HG03457 (cell line): ENCODE results near the gene FTO.
A peak's percentile ranks its signal among the peaks of the same experiment; 100 is the strongest.
"Not testable (repeated sequence)": the region's sequence is repeated elsewhere in the genome, so short reads cannot be mapped to it uniquely, and the experiment has no call there.

ENCODE experiments used
- ATAC-seq: cut with Tn5 transposase; IDR thresholded peaks from one replicate; pipeline ENCODE4 v1.9.1; 2021; ENCODE audit warnings: moderate number of reproducible peaks; ENCODE audit not compliant: unreplicated experiment

The FTO gene

DNA sequence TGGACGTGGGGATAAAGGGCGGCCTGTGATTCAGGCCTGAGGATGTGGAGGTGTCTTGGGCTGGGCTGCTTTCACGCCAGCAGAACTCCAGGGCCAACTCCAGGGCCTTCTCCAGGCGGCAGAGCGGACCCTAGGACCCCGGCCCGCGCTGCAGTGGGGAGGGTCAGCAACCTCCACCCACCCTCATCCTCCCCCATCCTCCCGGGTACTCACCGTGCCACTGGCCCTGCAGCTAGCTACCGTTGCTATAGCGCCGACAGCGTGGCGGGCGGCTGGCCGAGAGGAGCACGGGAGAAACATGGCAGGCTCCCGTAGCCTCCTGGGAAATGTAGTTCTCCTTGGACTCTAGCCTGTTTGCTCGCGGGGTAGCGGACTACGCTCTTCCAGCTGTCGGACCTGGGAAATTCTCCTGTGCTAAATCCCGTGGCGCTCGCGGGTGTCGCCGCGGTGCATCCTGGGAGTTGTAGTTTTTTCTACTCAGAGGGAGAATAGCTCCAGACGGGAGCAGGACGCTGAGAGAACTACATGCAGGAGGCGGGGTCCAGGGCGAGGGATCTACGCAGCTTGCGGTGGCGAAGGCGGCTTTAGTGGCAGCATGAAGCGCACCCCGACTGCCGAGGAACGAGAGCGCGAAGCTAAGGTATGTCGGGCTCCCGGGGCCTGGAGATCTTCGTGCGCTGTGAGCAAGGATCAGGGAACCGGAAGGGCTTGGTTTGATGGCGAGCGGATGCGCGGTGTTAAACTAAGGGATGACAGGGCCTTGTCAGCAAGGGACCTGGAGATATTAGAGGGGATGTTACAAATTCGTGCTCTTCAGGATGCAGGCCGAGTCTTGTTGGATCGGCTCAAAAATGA lies at the start of gene FTO, which contains the start of gene RPGRIP1L:
Gene FTO (plus strand): TSS at position 567 of the 855 bp plus-strand sequence.
Gene RPGRIP1L (minus strand): TSS at position 270 of the 855 bp plus-strand sequence. CDS start 3,136 bp downstream, outside the sequence.
- peak; percentile 99 for ATAC-seq

- ATAC-seq = no peak
Measured at GRCh38 chr16:53654946-53655345, 49.0 kb upstream of the FTO start.

DNA sequence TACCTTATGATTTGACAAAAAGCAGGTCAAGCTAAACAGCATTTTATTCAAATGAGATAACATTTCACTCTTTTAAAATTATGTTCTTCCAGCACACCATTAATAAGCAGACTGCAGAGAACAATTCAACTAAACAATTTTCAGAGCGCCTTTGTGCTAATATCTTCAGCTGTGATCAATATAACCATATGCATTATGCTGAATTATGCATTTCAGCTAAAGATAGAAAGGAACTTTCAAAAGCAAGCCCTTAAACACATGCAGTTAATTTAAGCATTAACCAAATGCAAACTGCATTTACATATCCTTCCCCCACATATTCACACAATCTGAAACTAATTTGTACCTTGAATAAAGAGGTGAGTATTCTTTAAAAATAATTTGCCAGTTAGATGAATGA lies 41.9 kb upstream of the FTO start:
- no peak for ATAC-seq

DNA sequence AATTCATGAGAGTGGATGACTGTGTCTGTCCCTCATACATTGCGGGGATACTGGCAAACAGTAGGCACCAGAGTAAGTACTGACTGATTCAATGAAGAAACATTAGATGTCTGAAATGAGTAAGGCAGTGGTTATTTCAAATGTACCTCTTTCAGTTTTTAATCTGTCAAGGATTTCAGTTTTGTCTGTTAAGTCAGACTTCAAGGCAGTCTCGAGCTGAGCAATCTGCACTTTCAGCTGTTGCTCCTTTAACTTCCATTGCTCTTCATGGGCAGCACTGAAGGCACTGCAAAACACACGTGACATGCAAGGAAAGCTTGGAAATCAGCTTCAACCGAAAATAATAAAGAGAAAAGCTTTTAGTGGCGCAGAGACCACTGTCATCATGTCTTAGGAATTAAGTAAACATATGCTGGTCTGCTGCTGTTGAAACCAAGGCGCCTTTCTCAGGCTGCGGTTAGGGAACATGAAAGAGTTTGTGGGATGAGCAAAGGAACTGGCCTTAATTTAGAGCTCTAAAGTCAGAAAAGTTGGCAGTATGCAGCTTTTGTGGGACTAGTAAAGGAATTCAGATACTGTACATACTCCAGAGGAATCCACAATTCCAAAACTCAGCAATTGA lies 39.1 kb upstream of the FTO start:
- ATAC-seq = no peak

GRCh38 chr16:53666786-53667415 lies 37.1 kb upstream of the FTO start:
- no peak for ATAC-seq

- ATAC-seq = no peak
Measured at GRCh38 chr16:53668869-53669268, 35.1 kb upstream of the FTO start.

GRCh38 chr16:53672461-53672860 lies 31.5 kb upstream of the FTO start:
- ATAC-seq = no peak

DNA sequence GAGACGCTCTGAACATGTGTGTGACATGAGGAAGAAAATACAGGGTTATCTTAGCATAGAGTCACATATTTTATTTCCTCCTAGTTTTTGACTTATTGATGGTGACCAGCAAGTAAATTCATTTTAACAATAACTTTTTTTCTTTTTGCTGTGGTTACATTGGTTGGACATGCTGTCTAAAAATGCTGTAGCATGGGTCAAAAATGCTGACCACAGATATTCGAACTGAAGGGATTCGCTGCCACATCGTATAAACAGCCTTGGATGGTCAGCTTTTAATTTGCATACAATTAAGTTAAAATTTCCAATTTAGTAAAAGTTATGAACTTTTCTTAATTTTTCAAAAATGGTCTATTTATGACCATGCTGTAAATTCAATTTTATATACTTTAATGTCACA lies 30.8 kb upstream of the FTO start:
- ATAC-seq = no peak

GRCh38 chr16:53678155-53678554 lies 25.8 kb upstream of the FTO start:
- no peak for ATAC-seq

DNA sequence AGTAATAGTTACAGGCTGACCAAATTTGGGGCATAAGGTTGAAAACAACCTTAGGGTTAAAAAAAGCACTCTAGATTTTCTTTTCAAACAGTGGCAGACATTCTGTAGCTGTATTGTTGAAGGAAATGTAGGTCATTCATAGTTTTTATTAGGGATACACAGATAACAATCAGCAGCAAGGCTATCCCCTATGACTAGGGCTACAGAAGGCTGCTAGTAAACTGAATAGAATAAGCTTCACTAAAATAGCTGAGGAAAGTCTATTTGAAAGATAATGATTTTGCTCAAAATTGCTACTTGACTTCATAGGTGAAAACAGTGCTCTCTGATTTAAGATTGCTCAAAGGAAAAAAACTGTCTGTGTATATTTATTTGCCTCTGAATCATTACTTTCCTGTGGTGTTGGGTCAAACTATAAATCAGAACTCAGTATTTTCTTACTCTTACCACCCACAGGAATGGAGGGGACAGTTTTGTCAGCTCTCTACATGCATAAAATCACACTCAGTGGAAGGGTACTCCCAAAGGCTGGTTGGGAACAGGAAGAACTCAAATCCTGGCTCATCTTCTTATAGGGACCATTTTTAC lies 25.1 kb upstream of the FTO start:
- ATAC-seq = no peak

DNA sequence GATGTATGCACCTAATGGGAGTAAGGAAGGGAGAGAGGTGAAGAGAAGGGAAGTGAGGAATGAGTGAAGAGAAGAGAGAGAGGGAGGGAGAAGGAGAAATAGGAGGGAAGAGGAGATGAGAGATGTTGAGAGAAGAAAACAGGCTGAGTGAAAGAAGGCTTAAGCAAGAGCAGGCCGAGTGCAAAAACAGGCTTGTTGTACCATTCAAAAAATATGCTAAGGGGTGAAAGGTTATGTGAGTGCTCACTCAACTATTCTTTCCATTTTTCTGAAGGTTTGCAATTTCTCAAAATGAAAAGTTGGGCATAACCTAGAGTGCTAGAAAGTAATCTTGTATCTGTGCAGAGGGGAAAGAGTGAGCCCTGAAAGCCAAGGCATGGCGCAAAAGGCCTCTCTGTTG lies 23.2 kb upstream of the FTO start:
- ATAC-seq = no peak

DNA sequence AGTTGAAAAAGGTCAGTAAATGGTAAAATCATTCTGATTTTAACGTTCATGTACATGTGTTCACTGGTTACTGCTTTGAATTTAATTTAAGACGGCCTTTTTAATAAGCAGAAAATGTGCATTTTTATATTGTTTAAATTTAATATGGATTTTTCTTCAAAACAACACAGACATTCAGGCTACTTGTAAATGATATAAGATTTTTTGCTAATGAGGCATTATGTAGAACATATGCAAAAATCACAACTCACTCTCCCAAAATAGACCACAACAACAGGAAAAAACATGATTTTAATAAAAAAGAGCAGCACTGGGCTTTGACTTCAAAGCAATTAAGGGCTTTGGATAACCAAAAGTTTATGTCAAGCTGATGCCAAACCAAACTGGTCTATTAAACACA lies 22.6 kb upstream of the FTO start:
- no peak for ATAC-seq

DNA sequence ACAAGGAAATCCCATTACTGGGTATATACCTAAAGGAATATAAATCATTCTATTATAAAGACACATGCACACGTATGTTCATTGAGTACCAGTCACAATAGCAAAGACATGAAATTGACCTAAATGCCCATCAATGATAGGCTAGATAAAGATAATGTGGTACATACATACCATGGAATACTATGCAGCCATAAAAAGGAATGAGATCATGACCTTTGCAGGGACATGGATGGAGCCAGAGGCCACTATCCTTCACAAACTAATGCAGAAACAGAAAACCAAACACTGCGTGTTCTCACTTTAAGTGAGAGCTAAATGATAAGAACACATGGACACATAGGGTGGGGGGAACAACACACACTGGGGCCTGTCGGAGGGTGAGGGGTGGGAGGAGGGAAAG lies 18.6 kb upstream of the FTO start:
- not testable (repeated sequence) for ATAC-seq

- ATAC-seq = no peak
Measured at GRCh38 chr16:53686710-53687109, 17.2 kb upstream of the FTO start.

GRCh38 chr16:53689636-53690035 lies 14.3 kb upstream of the FTO start:
- ATAC-seq = no peak

DNA sequence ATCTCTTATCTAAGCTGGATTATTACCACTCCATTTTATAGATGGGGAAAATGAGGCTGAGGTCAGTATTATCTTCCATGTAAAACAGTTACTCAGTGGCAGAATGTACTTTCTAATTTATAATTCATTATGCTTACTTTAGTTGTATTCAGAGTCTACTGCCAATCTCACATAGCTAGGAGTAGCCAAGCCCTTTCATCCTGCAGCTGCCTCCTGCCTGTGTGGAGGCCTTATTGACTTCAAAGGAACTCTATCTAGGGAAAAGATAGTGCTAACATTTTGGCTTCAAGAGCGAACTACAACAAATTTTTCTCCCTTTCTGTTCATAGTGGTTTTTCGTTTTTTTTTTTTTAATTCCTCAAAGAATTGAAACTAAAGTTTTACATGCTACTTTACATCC lies 13.2 kb upstream of the FTO start:
- no peak for ATAC-seq

DNA sequence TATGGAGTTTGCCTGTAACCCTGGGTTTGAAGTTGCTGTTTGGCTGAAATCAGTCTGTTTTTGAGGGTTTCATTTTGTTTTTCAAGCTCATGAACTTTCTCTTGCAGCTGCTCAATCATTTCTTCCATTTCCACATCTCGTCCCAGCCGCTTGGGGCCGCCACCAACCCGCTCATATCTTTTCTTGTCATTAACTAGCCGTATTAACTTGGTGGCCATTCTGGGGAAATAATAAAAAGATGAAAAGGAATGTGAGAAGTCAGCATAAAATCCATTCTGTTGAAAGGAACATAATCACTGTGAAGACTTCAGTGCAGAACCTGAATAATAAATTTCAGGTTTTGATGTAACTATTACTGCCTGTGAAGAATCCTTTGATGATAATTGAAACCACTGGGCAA lies 11.8 kb upstream of the FTO start:
- ATAC-seq = no peak

DNA sequence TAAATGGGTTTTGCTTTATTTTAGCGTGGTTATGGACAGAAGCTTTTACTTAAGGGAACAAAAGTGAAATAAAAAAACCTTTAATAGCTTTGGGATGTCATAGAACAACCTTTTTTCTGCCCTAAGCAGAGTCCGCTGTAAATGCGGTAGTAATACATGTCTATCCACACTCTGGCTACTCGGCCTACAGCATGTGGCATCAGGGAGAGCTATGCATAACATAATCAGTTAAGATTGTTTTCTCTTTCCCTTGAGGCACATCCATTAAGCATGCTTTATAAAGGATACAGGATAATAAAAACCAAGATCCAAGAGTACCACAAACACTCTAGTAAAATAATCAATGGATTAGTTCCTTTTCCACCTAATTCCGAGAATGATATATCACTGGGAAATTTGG lies 10.6 kb upstream of the FTO start:
- ATAC-seq = no peak

GRCh38 chr16:53695070-53695469 lies 8.9 kb upstream of the FTO start:
- no peak for ATAC-seq

GRCh38 chr16:53698271-53698670 lies 5.7 kb upstream of the FTO start:
- ATAC-seq = not testable (repeated sequence)

DNA sequence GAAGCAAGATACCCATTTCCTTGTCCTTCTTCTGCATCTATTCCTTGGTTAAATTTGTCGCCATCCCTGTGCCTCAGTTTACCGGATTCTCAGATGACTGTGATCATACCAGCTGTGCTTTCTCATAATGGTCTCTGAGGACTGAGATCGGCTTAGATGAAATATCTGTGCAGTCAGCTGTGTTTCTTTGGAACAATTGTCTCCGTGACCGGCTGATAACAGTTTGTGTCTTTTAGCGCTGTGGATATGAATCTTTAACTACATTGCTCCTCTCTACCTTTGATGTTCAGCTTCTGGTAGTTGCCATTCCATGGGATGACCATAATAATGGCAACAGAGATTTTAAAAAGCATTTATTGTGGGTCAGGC lies 473 bp downstream of the FTO start:
- no peak for ATAC-seq

GRCh38 chr16:53707671-53708070 lies 3.7 kb downstream of the FTO start:
- no peak for ATAC-seq
